Measurements from ENCODE around the gene UPF3A. TPM values are rescaled to one million over a fixed set of nuclear protein-coding genes. Genes with fewer than 3 reads are reported as not detected.

Gene UPF3A
- total and polyA plus RNA-seq, 9 of the 15 experiments (the other 6 are each of a cell fraction or from before 2014, with no cell fraction given) = 15.6 to 76.5 (median 40.9) TPM

GRCh38 chr13:114328595-114328994, 47.2 kb downstream of the UPF3A start:
- CTCF ChIA-PET (ENCODE audit: low intra/inter-chr PET ratio) = no interaction called here
- WGBS (ENCODE audit: insufficient coverage, low coverage, missing lambda C conversion rate) = 100% methylated on average over 1 of the region's 1 CpG

More at GRCh38 chr13:114328595-114328994, 47.2 kb downstream of the UPF3A start:
- Histone ChIP-seq H3K36me3 (ENCODE audit: control insufficient read depth, insufficient read depth, low read length) (peaks cover 37% of the 10 kb centered on the region), H4K20me1 (replicated peaks; ENCODE audit: control insufficient read depth, insufficient read depth, low read length) (no peaks in the 10 kb centered on the region), H2AFZ (ENCODE audit: low read depth, low read length) (no peak overlapping the region), H3K4me1 (replicated peaks in 1 of 2; ENCODE audit: control insufficient read depth in 2 of 2, insufficient read depth in 2 of 2, low read length in 2 of 2) (no peaks in the 10 kb centered on the region; a peak in 2 of 5 replicates), H3K9me3 (replicated peaks; ENCODE audit: control insufficient read depth, insufficient read depth, low read depth, low read length) (no peaks in the 10 kb centered on the region), H3K27me3 (ENCODE audit: control insufficient read depth in 2 of 2, insufficient read depth in 2 of 2, low read length in 2 of 2) (no peaks in the 10 kb centered on the region), H3K27ac (ENCODE audit: extremely low read depth, low read depth, low read length) (no peak overlapping the region), H3K4me3 (no peak overlapping the region), H3K4me2 (ENCODE audit: insufficient read depth, low read length) (no peak overlapping the region), H3K9me1 (ENCODE audit: control insufficient read depth, insufficient read depth, low read length) (peaks cover 5% of the 10 kb centered on the region), H3K9ac (ENCODE audit: insufficient read depth in 1 of 2, low read depth in 2 of 2, low read length in 2 of 2) (no peak overlapping the region), H3K79me2 (ENCODE audit: control insufficient read depth, insufficient read depth, low read length) (peaks cover 19% of the 10 kb centered on the region)
- BruUV-seq (replicated peaks) = no TSS peak
- intact Hi-C loops (cut with micrococcal nuclease) = no loop called here
- POLR2A ChIA-PET = interaction anchor here (1.2 kb wide), 1 partner anchor 9 kb away, joined by 3 read pairs; no protein-coding TSS in a partner anchor
- TF ChIP-seq, protein P1, sequence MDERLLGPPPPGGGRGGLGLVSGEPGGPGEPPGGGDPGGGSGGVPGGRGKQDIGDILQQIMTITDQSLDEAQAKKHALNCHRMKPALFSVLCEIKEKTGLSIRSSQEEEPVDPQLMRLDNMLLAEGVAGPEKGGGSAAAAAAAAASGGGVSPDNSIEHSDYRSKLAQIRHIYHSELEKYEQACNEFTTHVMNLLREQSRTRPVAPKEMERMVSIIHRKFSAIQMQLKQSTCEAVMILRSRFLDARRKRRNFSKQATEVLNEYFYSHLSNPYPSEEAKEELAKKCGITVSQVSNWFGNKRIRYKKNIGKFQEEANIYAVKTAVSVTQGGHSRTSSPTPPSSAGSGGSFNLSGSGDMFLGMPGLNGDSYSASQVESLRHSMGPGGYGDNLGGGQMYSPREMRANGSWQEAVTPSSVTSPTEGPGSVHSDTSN (CRISPR knock-in tag; IDR thresholded peaks at IDR 0.05; ENCODE audit: low read depth) = no peak
- TF ChIP-seq, protein P1 (tag; conservative IDR thresholded peaks at IDR 0.05; ENCODE audit: low read depth) = no peak
- no peak for TF ChIP-seq PYGO2 (tag; IDR thresholded peaks at IDR 0.05)
- TF ChIP-seq, protein P2, sequence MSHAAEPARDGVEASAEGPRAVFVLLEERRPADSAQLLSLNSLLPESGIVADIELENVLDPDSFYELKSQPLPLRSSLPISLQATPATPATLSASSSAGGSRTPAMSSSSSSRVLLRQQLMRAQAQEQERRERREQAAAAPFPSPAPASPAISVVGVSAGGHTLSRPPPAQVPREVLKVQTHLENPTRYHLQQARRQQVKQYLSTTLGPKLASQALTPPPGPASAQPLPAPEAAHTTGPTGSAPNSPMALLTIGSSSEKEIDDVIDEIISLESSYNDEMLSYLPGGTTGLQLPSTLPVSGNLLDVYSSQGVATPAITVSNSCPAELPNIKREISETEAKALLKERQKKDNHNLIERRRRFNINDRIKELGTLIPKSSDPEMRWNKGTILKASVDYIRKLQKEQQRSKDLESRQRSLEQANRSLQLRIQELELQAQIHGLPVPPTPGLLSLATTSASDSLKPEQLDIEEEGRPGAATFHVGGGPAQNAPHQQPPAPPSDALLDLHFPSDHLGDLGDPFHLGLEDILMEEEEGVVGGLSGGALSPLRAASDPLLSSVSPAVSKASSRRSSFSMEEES (CRISPR knock-in tag; IDR thresholded peaks at IDR 0.05) = peak; percentile 69
- FAIRE-seq (no peak), ATAC-seq (no peak), DNase-seq (ENCODE audit: extremely low read depth in 1 of 4, low spot score in 3 of 4) (no peak)
- in situ Hi-C loops (cut with MboI) = no loop called here

Measured in K562 (cell line).